ENCODE measurements around the gene RPS24. TPM values are rescaled to one million over a fixed set of nuclear protein-coding genes. Genes with fewer than 3 reads are reported as not detected.

RPS24 gene
- total and polyA plus RNA-seq, 8 donors = 1,239 to 4,429 (median 3,593) TPM

GRCh38 chr10:78009662-78010061 is 24.0 kb upstream of the RPS24 start:
- intact Hi-C loops (cut with DNase I) = loop anchor here in 1 of 2 donors (10.0 kb wide), 1 partner anchor 165 kb away; no protein-coding TSS in a partner anchor
- Histone ChIP-seq H3K36me3 (peaks cover 0 to 99% of the 10 kb centered on the region in 2 donors), H3K4me1 (no peaks in the 10 kb centered on the region), H3K27ac (no peak overlapping the region), H3K4me3 (no peak overlapping the region), H3K9me3 (no peaks in the 10 kb centered on the region), H3K27me3 (no peaks in the 10 kb centered on the region)
- no peak for TF ChIP-seq CTCF (IDR thresholded peaks at IDR 0.05)
- DNase-seq = no peak
- no peak for ATAC-seq

GRCh38 chr10:78010278-78010677 is 23.4 kb upstream of the RPS24 start:
- Histone ChIP-seq H3K9me3 (no peaks in the 10 kb centered on the region), H3K4me3 (no peak overlapping the region), H3K27me3 (no peaks in the 10 kb centered on the region), H3K4me1 (no peaks in the 10 kb centered on the region), H3K27ac (no peak overlapping the region), H3K36me3 (peaks cover 0 to 99% of the 10 kb centered on the region in 2 donors)
- ATAC-seq = no peak
- TF ChIP-seq CTCF (IDR thresholded peaks at IDR 0.05) = no peak
- DNase-seq = no peak
- intact Hi-C loops (cut with DNase I) = no loop called here

- DNase-seq (no peak), ATAC-seq (no peak)
- intact Hi-C loops (cut with DNase I) = no loop called here
- Histone ChIP-seq H3K4me3 (no peak overlapping the region), H3K27ac (no peak overlapping the region), H3K4me1 (no peaks in the 10 kb centered on the region), H3K9me3 (no peaks in the 10 kb centered on the region), H3K27me3 (no peaks in the 10 kb centered on the region), H3K36me3 (peaks cover 0 to 99% of the 10 kb centered on the region in 2 donors)
- no peak for TF ChIP-seq CTCF (IDR thresholded peaks at IDR 0.05)
These were observed 22.6 kb upstream of the RPS24 start for GRCh38 chr10:78011065-78011464.

- no peak overlapping the region for H3K27ac ChIP-seq
- H3K4me1 ChIP-seq = no peaks in the 10 kb centered on the region
- DNase-seq (no peak), ATAC-seq (no peak)
- H3K4me3 ChIP-seq = no peak overlapping the region
- intact Hi-C loops (cut with DNase I) = no loop called here
- H3K9me3 ChIP-seq = no peaks in the 10 kb centered on the region
- H3K27me3 ChIP-seq = no peaks in the 10 kb centered on the region
- no peak for TF ChIP-seq CTCF (IDR thresholded peaks at IDR 0.05)
- peaks cover 0 to 100% of the 10 kb centered on the region in 2 donors for H3K36me3 ChIP-seq
These were observed 20.1 kb upstream of the RPS24 start for GRCh38 chr10:78013564-78013963.

GRCh38 chr10:78015546-78015945 is 18.1 kb upstream of the RPS24 start:
- intact Hi-C loops (cut with DNase I) = no loop called here
- DNase-seq = no peak
- Histone ChIP-seq H3K36me3 (peaks cover 0 to 100% of the 10 kb centered on the region in 2 donors), H3K27ac (no peak overlapping the region), H3K4me1 (no peaks in the 10 kb centered on the region), H3K4me3 (no peak overlapping the region), H3K9me3 (no peaks in the 10 kb centered on the region), H3K27me3 (no peaks in the 10 kb centered on the region)
- TF ChIP-seq CTCF (IDR thresholded peaks at IDR 0.05) = no peak
- no peak for ATAC-seq

Measured in left lung (tissue), 10 donors.